ENCODE data around the gene SDK2. TPM values are rescaled to one million over a fixed set of nuclear protein-coding genes. Genes with fewer than 3 reads are reported as not detected.
"Not testable (repeated sequence)": the region's sequence is repeated elsewhere in the genome, so short reads cannot be mapped to it uniquely, and the experiment has no call there.

SDK2 gene
- total RNA-seq, 1 donor from 2014 or later, result 31.8 TPM

- DNase-seq (ENCODE audit: low spot score in 2 of 2, unreplicated experiment in 2 of 2), result peak; percentile 92 to 97
- Mint-ChIP-seq H3K4me3 (peak within 1 kb of the TSS; percentile 91), H3K4me1 (peaks cover 29% of the 10 kb centered on the region), H3K27ac (peak within 1 kb of the TSS; percentile 97), H3K27me3 (ENCODE audit: low read depth) (peaks cover 4% of the 10 kb centered on the region), H3K9me3 (no peaks in the 10 kb centered on the region), H3K36me3 (no peaks in the 10 kb centered on the region)
- TF ChIP-seq CTCF (IDR thresholded peaks at IDR 0.05; ENCODE audit: unreplicated experiment), result no peak
These were observed 332.2 kb downstream of the SDK2 start, which contains the start of gene CDC42EP4 for GRCh38 chr17:73311781-73312641. Gene CDC42EP4, minus strand, starts transcription at chr17:73312001. Its CDS starts 25,501 bp downstream, at chr17:73286500.

GRCh38 chr17:73311428-73311780, 332.8 kb downstream of the SDK2 start:
- peak overlapping the region; percentile 97 for H3K27ac Mint-ChIP-seq

DNA sequence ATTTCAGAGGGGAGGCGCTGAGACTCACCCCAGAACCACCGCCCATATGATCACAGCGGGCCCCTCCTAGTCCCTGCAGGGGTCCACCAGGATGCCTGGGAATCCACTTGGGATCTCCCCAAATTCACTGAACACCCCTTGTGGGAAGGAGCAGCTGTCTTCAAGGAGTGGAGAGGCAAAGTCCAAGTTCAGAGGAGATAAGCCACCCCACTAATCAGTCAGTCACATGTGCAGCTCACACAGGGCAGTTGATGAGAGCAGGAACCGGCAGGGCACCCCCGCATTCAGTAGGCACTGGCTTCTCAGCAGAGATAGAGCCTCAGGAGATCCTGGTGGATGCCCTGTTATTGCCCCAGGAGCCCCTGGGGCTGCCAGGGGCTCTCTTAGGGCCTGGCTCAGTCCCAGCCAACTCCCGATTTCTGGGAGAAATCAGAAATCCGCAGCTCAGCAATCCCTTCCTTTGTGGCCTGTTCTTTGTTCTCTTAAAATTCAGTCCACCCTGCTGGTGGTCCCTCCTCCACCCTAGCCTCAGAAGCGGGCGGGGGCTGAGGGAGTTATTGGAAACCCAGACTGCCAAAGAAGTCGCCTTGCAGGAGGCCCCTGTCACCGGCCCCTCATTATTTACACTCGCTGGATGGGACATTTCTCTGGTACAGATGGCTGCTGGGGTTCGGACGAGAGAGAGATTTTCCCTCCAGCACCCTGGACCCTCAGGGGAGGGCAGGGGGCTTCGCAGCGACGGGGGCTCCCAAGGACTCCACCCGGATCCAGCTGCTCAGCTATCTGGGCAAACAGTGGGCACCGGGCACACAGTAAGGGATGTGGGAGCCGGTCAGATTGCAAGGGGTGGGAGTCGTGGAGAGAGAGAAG, 334.3 kb downstream of the SDK2 start:
- H3K9me3 Mint-ChIP-seq, result no peaks in the 10 kb centered on the region
- no peak for TF ChIP-seq CTCF (IDR thresholded peaks at IDR 0.05; ENCODE audit: unreplicated experiment)
- no peak for DNase-seq (ENCODE audit: low spot score in 2 of 2, unreplicated experiment in 2 of 2)
- peaks cover 47% of the 10 kb centered on the region for H3K4me1 Mint-ChIP-seq
- peak overlapping the region; percentile 97 for H3K27ac Mint-ChIP-seq
- H3K27me3 Mint-ChIP-seq (ENCODE audit: low read depth), result peaks cover 4% of the 10 kb centered on the region
- peak overlapping the region; percentile 91 for H3K4me3 Mint-ChIP-seq
- no peaks in the 10 kb centered on the region for H3K36me3 Mint-ChIP-seq

More at GRCh38 chr17:73311428-73311780, 332.8 kb downstream of the SDK2 start:
- TF ChIP-seq CTCF (IDR thresholded peaks at IDR 0.05; ENCODE audit: unreplicated experiment), result no peak
- Mint-ChIP-seq H3K27me3 (ENCODE audit: low read depth) (peaks cover 4% of the 10 kb centered on the region), H3K36me3 (no peaks in the 10 kb centered on the region), H3K4me3 (peak overlapping the region; percentile 91), H3K9me3 (no peaks in the 10 kb centered on the region), H3K4me1 (peaks cover 33% of the 10 kb centered on the region)
- DNase-seq (ENCODE audit: low spot score in 2 of 2, unreplicated experiment in 2 of 2), result no peak

GRCh38 chr17:73308959-73309358, 335.3 kb downstream of the SDK2 start:
- DNase-seq (ENCODE audit: low spot score in 2 of 2, unreplicated experiment in 2 of 2); H3K36me3 Mint-ChIP-seq; H3K27me3 Mint-ChIP-seq (ENCODE audit: low read depth); H3K9me3 Mint-ChIP-seq; H3K27ac Mint-ChIP-seq: not testable (repeated sequence)
- peak overlapping the region; percentile 63 for H3K4me3 Mint-ChIP-seq
- H3K4me1 Mint-ChIP-seq, result peaks cover 55% of the 10 kb centered on the region

DNA sequence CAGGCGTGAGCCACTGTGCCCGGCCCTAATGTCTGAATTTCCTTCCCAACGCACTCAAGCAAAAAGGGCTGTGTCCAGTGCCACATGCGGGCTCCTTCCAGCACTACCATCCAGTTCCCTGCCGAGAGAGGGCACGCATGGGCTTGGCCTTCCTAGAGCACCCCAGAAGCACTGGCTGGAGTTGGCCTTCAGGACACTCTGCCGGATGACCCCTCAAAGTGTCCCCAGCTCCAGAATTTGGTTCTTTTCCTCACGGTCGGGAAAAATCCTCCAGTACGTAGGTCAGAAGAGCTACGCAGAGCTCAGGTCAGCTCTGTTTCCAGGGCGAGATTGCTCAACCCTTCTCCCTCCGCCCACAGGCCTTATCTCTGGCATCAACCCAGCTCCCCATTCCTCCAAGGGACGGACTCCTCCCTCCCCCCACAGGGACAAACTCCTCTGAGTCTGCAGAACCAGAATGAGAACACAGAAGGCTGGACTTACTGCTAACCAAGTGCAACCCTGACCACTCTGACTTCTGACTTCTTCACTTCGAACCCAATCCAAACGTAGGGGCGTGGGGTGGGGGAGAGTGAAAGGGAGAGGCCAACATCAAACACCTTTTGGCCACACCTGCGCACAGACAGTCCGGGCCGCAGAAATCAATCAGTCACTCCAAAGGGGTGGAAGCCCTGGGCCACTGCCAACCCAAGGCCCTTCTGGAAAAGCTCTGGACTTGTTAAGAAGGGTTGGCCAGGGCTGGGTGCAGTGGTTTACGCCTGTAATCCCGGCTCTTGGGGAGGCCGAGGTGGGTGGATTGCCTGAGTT, 336.0 kb downstream of the SDK2 start:
- Mint-ChIP-seq H3K4me3 (peak overlapping the region; percentile 63), H3K9me3 (no peaks in the 10 kb centered on the region), H3K27me3 (ENCODE audit: low read depth) (peaks cover under 1% of the 10 kb centered on the region), H3K27ac (peak overlapping the region; percentile 93), H3K4me1 (peaks cover 60% of the 10 kb centered on the region), H3K36me3 (peaks cover 3% of the 10 kb centered on the region)
- peak; percentile 54 to 76 for DNase-seq (ENCODE audit: low spot score in 2 of 2, unreplicated experiment in 2 of 2)
- no peak for TF ChIP-seq CTCF (IDR thresholded peaks at IDR 0.05; ENCODE audit: unreplicated experiment)

All from mesothelial cell of epicardium (in vitro differentiated cells).